Erythroblast (primary cell): Measurements from ENCODE around the gene AHRR.

Experiments used
- GATA1 ChIP-seq: IDR thresholded peaks from 2 replicates; pipeline ENCODE4 v1.6.1; 2011; ENCODE audit warnings: low read depth, mild to moderate bottlenecking, control low read depth, low read length, moderate library complexity
- POLR2A ChIP-seq: IDR thresholded peaks from 2 replicates; pipeline ENCODE4 v1.6.1; 2011; ENCODE audit warnings: mild to moderate bottlenecking, low read length

- TF ChIP-seq POLR2A, result no peak
- TF ChIP-seq GATA1, result no peak
These were observed 164.5 kb downstream of the AHRR start for GRCh38 chr5:485946-486491.
